GM18517 (cell line): Measurements from ENCODE around the gene HMGB4.

Experiments used
- ATAC-seq: cut with Tn5 transposase; IDR thresholded peaks from one replicate; pipeline ENCODE4 v1.9.1; 2021; ENCODE audit warnings: mild to moderate bottlenecking, moderate library complexity; ENCODE audit not compliant: unreplicated experiment

The HMGB4 gene

DNA sequence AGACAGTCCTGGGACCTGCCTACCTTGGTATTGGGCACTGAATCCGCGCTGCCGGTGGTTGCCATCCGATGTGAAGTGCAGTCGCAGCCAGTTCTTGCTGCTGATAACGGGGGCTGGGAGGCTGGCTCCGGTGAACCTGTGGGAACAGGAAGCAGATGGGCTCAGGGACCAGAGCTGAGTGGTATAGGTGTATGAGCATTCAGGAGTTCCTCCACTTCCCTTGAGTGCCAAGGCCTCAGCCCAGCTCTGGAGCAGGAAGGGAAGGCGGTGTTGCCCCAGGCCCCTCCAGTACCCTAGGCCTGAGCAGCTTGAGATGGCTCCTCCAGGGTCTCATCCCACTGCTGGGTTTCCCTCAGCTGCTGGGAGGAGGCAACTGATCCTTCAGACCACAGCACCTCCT lies 17.0 kb upstream of the HMGB4 start:
- no peak for ATAC-seq

DNA sequence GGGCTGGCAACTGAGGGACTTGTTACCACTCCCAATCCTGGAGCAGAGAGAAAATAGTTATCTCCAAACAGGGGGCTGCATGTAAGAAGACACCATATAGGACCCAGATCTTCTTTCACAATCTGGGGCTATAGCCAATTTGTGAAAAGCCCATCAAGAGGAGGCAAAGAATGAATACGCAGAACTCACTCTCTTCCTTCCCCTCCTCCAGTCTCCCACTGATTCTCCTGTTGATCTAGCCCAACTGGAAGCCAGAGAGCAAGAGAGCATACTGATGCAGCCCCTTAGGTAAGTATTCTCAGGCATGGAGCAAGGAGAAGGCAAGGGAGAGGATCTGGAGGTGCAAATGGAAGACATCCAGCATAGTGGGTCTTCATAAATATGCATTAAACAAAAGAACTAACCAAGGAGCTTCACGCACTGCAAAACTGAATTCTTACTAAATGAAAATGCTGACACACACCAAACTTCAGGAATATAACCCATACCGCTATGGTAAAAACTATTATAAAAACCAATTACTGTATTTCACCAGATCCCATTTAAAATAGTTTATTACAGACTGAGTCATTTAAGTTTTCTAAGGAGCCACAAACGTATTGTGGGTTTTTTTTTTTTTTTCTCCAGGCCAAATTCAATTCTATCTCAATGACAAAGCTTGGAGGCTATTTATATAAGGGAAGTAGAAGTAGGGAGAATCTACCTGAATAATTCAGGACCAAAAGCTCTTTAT lies 15.5 kb upstream of the HMGB4 start:
- ATAC-seq, result no peak

DNA sequence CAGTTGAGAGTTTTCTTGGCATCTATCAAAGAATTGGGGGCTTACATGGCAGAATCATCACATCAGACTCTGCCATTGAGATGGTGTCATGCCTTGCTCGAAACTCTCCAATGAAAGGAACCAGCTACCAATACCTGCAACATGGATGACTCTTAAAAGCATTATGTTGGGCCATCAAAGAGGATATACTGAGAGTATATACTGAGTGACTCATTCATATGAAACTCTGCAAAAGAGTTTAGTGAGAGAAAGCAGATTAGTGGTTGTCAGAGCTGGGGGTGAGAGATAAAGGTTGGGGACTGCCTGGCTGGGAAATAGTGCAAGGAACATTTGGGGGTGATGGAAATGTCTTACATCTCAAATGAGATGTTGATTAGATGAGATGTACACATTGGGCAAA lies 14.7 kb upstream of the HMGB4 start:
- no peak for ATAC-seq

GRCh38 chr1:33850481-33850880 lies 13.4 kb upstream of the HMGB4 start:
- ATAC-seq, result no peak

DNA sequence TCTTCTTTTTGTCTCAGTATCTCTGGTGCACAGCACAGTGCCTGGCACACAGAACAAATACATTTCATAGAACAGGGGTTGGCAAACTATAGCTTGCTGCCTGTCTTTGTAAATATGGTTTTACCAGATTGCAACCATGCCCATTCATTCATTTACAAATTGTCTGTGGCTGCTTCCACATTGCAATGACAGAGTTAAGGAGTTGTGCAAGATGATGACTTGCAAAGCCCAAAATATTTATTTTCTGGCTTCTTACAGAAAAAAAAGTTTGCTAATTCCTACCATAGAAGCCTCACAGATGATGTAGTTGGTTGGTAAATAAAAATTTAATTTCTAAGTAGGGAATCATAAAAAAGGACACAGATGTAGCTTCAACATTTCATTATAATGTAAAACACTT lies 11.2 kb upstream of the HMGB4 start:
- ATAC-seq, result no peak

GRCh38 chr1:33853431-33853830 lies 10.4 kb upstream of the HMGB4 start:
- ATAC-seq, result no peak

GRCh38 chr1:33854091-33854490 lies 9.8 kb upstream of the HMGB4 start:
- no peak for ATAC-seq

- no peak for ATAC-seq
These were observed 3.2 kb upstream of the HMGB4 start for GRCh38 chr1:33860671-33861070.

GRCh38 chr1:33864460-33865389 lies 846 bp downstream of the HMGB4 start:
- ATAC-seq, result no peak

GRCh38 chr1:33866281-33866680 lies 2.4 kb downstream of the HMGB4 start:
- ATAC-seq, result no peak

- no peak for ATAC-seq
These were observed 3.8 kb downstream of the HMGB4 start for GRCh38 chr1:33867684-33868083.

DNA sequence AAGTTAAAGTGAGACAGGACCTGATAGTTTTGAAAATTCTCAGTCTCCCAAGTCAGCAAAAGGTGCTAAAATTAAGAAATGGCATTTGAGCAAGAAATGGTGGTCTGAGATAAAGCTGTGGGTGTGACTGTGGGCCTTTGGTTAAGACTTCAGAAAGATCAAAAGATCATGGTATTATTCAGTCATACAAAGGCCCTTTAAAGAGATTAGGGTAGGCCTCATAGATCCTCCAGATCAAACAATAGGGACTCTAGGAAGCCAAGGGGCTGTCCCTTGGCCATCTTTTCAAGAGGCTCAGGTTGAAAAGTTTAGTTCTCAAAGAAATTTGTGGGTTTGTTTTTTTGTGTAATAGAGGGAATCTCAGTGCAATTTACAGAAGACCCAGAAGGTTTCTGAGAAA lies 8.4 kb downstream of the HMGB4 start:
- no peak for ATAC-seq

DNA sequence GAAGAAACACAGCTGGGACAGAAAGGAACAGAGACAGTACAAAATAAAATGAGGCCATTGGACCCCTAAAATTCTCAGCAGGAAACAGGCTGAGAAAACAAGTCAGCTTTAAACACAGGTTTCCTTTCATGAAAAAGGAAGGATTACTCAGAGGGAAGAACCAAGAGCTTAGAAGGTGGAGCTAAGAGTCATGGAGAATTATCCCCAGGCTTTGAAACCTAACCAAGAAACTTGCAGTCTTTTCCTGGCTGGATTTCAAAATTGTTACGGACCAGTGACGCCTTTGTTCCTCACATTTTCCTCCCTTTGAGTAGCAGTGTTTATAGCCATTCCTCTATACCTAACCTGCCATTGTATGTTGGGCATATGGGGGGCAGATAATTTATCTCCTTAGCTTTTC lies 8.8 kb downstream of the HMGB4 start:
- no peak for ATAC-seq

GRCh38 chr1:33874636-33875035 lies 10.8 kb downstream of the HMGB4 start:
- no peak for ATAC-seq

GRCh38 chr1:33875862-33876261 lies 12.0 kb downstream of the HMGB4 start:
- no peak for ATAC-seq

- ATAC-seq, result no peak
These were observed 13.2 kb downstream of the HMGB4 start for GRCh38 chr1:33876970-33877650.

GRCh38 chr1:33878392-33878791 lies 14.5 kb downstream of the HMGB4 start:
- ATAC-seq, result no peak

GRCh38 chr1:33880305-33880704 lies 16.4 kb downstream of the HMGB4 start:
- no peak for ATAC-seq

- no peak for ATAC-seq
These were observed 22.6 kb downstream of the HMGB4 start for GRCh38 chr1:33886496-33886895.

DNA sequence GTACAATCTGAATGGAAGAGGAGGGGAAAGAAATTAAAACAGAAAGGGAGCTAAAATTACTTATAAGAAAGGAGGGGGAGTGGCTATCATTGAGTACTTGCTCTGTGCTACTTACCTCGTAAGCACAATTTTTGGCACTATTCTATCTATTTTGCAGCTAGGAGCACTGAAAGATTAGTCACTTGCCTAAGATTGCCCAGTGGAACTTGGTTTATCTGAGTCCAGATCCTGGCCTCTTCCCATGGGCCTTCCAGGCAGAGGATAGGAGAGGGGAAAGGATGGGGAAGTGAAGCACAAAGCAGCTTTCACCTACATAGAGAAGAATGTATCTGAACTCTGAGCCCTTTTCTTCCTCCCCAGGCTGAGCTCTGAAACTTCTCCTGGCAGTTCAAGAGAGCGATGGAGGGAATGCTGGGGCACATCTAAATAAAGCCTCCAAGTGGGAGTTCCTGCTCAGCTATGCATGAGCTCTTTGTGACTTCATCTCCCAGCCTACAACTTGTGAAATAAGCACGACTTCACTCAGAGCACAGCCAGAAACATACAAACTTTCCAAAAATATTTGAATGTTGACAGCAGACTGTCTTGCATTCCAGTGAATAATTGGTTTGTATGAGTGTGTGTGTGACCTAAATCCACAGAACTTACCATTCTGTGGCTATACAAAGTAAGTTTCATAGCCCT lies 29.4 kb downstream of the HMGB4 start:
- no peak for ATAC-seq

DNA sequence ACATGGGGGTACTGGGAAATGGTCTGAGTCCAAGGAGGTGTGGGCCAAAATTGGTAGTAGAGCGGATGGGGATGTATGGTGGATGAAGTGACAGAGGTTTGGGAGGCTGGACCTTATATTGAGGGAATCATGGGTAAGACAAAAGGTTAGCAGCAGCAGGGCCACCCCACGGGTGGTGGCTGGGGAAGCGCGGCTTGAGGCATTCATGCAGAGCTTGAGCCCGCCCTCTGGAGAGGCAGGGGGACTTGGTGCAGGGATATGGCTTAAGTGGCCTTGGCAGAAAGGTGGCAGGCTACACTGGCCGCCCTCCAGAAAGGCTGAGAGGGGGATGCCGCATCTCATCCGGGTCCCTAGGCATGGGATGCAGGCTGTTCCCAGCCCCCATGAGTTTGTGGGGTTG lies 31.5 kb downstream of the HMGB4 start:
- ATAC-seq, result no peak
